Ovary (tissue), 9 donors: ENCODE measurements around the gene GALNTL6. TPM values are rescaled to one million over a fixed set of nuclear protein-coding genes. Genes with fewer than 3 reads are reported as not detected.

Experiments used
- DNase-seq, 5 donors: peaks; one replicate each; pipeline ENCODE4 v3.0.0-alpha.2; 2019 to 2020
- H3K27ac ChIP-seq, 2 donors: fragments of 200-600 bp; one replicate each; pipeline versions ENCODE4 v1.5.1 to v1.8.0; 2019 to 2022
- H3K27me3 ChIP-seq: fragments of 200-600 bp; one replicate; pipeline ENCODE4 v1.8.0; 2022
- H3K36me3 ChIP-seq: fragments of 200-600 bp; sonication (generic); one replicate; pipeline ENCODE4 v1.5.1; 2019
- H3K4me1 ChIP-seq: one replicate; pipeline ENCODE4 v1.8.1; 2013; ENCODE audit warnings: mild to moderate bottlenecking, moderate library complexity; ENCODE audit not compliant: insufficient read depth
- H3K4me3 ChIP-seq: fragments of 200-600 bp; sonication (generic); one replicate; pipeline ENCODE4 v1.5.1; 2017
- H3K9me3 ChIP-seq, 2 donors: fragments of 200-600 bp in 1 of 2; sonication (generic) in 1 of 2; one replicate each; pipeline versions ENCODE4 v1.5.1 to v1.8.1; 2013 to 2019; ENCODE audit warnings: mild to moderate bottlenecking in 1 of 2, moderate library complexity in 1 of 2
- EP300 ChIP-seq: sonication (generic); formaldehyde crosslinking; IDR thresholded peaks from one replicate; pipeline ENCODE4 v1.6.1; 2017; ENCODE audit warnings: antibody characterized with exemption
- POLR2A ChIP-seq: fragments of 450-650 bp; IDR thresholded peaks from one replicate; pipeline ENCODE4 v1.6.1; 2017; ENCODE audit warnings: antibody characterized with exemption, mild to moderate bottlenecking, moderate library complexity
- WGBS, 3 donors: extraction: QIAGEN DNeasy Blood & Tissue Kit in 1 of 3; methylation state at CpG; one replicate each; pipeline versions ENCODE4 v1.1.5 to v1.1.7; 2013 to 2017; 5-methylcytosine and 5-hydroxymethylcytosine counted together
- intact Hi-C, 4 donors: fragments of 100-400 bp; cut with DNase I; formaldehyde crosslinking; loops; one replicate each; pipeline versions ENCODE4 v1.11.0 to v1.15.1; 2022 to 2023
- polyA plus RNA-seq, 2 donors: library from polyadenylated mRNA; stranded (reverse); fragments of 200-250 nt in 1 of 2; fragments of 350-450 nt in 1 of 2; fragmentation: Illumina TruSeq in 1 of 2; extraction: RNeasy Lipid Tissue Mini Kit (QIAGEN cat#74804) in 1 of 2; gene quantifications; one replicate each; pipeline ENCODE4 v1.2.3, GENCODE V29; 2013 to 2014
- total RNA-seq, 7 donors: library from RNA; depleted of rRNA in 2 of 7; stranded (reverse); fragments of >200 nt in 2 of 7; fragmentation: NEBNext Ultra II Directional in 3 of 7; extraction: Animal tissue kit (Norgen Biotek cat#: 25700) in 3 of 7; gene quantifications; one replicate each; pipeline versions ENCODE4 v1.1.0 to v1.2.4, GENCODE V29; 2016 to 2023
- TF ChIP-seq, protein P1 (sequence below), 3 donors: fragments of 450-650 bp in 2 of 3; fragments of 200-600 bp in 1 of 3; IDR thresholded peaks; one replicate each; pipeline versions ENCODE4 v1.5.1 to v1.8.0; 2016 to 2022; ENCODE audit warnings: antibody characterized with exemption in 3 of 3, mild to moderate bottlenecking in 1 of 3
- donor health status: DM: no; HTN: no; CAD: no; lungs with moderate emphysema.
- donor health status: DM: no; HTN: no; CAD: no.
- donor health status: Bipolar disorder and iron deficiency.
- donor health status: DM: yes; HTN: yes; CAD: no.
- donor health status: DM: no; HTN: no; CAD: no.
- donor health status: DM: yes; HTN: yes; CAD: no.

Gene GALNTL6
- total and polyA plus RNA-seq, 9 donors: 0.11 to 1.8 TPM; not detected in 7

DNA sequence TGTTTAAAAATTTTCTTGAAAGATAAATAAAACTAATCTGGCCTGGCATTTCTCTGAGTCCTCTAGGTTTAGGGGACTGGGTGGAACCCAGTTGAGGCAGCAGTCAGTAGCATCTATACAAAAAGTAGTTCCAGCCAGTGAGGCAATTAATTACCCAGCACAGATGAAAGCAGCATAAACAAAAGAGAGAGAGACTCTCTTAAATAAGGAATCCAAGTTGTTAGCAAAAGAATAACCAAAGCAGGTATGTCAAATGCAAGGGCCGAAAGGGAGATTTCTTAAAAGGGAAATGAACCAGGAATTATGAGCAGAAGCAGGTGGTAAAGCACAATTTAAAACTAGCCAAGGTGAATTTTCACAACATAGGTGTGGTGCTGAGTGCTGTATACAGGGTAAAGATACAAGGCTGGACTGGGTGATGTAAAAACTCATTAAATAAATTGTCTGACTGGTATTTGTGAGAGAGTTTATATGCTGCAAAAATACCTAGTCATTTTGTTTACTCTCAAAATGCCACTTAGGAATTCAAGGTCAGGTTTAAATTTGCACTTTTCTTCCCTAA is 1260.8 kb downstream of the GALNTL6 start:
- intact Hi-C loops: no loop called here
- Histone ChIP-seq H3K4me3 (no peak overlapping the region), H3K27me3 (no peaks in the 10 kb centered on the region), H3K9me3 (peaks cover 0 to 3% of the 10 kb centered on the region in 2 donors), H3K27ac (no peak overlapping the region), H3K4me1 (no peaks in the 10 kb centered on the region), H3K36me3 (no peaks in the 10 kb centered on the region)
- DNase-seq: no peak
- TF ChIP-seq EP300: no peak
- TF ChIP-seq, protein P1, sequence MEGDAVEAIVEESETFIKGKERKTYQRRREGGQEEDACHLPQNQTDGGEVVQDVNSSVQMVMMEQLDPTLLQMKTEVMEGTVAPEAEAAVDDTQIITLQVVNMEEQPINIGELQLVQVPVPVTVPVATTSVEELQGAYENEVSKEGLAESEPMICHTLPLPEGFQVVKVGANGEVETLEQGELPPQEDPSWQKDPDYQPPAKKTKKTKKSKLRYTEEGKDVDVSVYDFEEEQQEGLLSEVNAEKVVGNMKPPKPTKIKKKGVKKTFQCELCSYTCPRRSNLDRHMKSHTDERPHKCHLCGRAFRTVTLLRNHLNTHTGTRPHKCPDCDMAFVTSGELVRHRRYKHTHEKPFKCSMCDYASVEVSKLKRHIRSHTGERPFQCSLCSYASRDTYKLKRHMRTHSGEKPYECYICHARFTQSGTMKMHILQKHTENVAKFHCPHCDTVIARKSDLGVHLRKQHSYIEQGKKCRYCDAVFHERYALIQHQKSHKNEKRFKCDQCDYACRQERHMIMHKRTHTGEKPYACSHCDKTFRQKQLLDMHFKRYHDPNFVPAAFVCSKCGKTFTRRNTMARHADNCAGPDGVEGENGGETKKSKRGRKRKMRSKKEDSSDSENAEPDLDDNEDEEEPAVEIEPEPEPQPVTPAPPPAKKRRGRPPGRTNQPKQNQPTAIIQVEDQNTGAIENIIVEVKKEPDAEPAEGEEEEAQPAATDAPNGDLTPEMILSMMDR (IDR thresholded peaks at IDR 0.05): no peak
- no peak for TF ChIP-seq POLR2A
- WGBS, 3 donors: 31 to 76% (median 52%) methylated on average over 1 of the region's 1 CpG

DNA sequence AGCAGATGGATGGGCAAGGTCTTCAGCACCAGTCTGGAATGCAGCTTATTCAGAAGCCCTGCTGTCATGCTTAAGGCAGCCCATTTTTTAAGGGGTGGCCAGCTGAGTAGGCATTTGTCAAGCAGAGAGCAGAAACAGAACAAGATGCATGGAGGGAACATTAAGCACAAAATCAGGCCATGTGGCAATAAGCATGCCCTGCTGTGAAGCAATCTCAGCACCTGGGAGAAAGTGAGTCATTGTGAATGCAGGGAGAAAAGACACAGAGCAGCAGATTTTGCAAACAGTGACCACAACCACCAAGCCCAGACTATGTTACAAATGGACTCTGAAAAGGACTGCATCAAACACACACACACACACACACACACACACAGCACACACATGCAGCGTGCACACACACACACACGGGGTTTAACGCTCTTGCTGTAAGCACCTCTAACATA is 1261.3 kb downstream of the GALNTL6 start:
- Histone ChIP-seq H3K27ac (no peak overlapping the region), H3K9me3 (peaks cover 0 to 3% of the 10 kb centered on the region in 2 donors), H3K4me1 (no peaks in the 10 kb centered on the region), H3K36me3 (no peaks in the 10 kb centered on the region), H3K27me3 (no peaks in the 10 kb centered on the region), H3K4me3 (no peak overlapping the region)
- intact Hi-C loops: no loop called here
- DNase-seq: no peak
- TF ChIP-seq EP300 (no peak), POLR2A (no peak)
- TF ChIP-seq, protein P1 (IDR thresholded peaks at IDR 0.05): no peak
- WGBS, 3 donors: 79 to 88% (median 88%) methylated on average over 3 of the region's 3 CpGs

DNA sequence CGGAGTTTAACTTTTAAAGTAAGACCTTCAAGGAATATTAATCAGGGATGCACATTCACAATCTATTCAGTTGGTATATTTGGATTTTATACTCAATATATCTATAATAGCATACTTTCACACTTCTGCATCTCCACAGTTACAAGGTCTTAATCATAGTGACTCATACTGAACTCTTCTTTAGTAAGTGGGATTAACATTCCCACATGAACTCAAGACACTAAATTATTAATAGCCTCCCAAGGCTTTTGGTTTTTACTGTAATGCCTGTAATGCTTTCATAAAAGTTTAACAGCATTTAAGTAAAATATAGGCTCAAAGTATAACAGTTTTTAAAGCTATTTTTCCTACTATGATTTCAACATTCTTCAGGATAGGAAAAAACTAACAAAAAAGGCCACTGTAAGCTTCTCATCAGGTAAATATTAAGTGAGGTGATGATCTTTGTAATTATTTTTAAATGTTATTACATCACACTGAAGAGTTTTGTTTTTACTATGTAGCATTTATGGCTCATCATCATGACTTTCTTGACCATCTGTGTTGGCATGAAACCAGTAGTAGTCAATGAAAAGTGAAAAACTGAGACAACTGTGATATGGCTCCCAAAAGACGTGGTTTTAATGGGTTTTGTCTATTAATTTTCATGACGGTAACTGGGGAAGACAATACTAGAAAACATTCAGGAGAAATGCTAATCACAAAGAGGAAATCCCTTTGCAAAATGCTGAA is 1263.9 kb downstream of the GALNTL6 start:
- WGBS, 3 donors: 57 to 67% (median 66%) methylated on average over 3 of the region's 3 CpGs
- TF ChIP-seq, protein P1 (IDR thresholded peaks at IDR 0.05): no peak
- TF ChIP-seq EP300 (no peak), POLR2A (no peak)
- no peaks in the 10 kb centered on the region for H3K4me1 ChIP-seq
- no peak overlapping the region for H3K27ac ChIP-seq
- no peak overlapping the region for H3K4me3 ChIP-seq
- DNase-seq: no peak
- intact Hi-C loops: no loop called here
- H3K27me3 ChIP-seq: no peaks in the 10 kb centered on the region
- H3K9me3 ChIP-seq: no peaks in the 10 kb centered on the region
- H3K36me3 ChIP-seq: no peaks in the 10 kb centered on the region

DNA sequence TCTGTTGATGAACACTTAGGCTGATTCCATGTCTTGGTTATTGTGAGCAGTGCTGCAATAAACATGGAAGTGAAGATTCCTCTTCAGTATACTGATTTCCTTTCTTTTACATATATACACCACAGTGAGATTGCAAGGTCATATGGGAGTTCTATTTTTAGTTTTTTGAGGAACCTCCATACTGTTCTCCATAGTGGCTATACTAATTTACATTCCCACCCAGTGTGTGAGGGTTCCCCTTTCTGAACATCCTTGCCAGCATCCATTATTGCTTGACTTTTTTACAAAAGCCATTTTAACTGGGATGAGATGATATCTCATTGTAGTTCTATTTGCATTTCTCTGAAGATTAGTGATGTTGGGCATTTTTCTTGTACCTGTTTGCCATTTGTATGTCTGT is 1274.9 kb downstream of the GALNTL6 start:
- intact Hi-C loops: no loop called here
- Histone ChIP-seq H3K9me3 (peaks cover 0 to 3% of the 10 kb centered on the region in 2 donors), H3K4me3 (no peak overlapping the region), H3K4me1 (no peaks in the 10 kb centered on the region), H3K27ac (no peak overlapping the region), H3K27me3 (no peaks in the 10 kb centered on the region), H3K36me3 (no peaks in the 10 kb centered on the region)
- DNase-seq: no peak
- no peak for TF ChIP-seq POLR2A
- TF ChIP-seq, protein P1 (IDR thresholded peaks at IDR 0.05): no peak
- no peak for TF ChIP-seq EP300
